ENCODE measurements around the gene DNTT.

- TF ChIP-seq EZH2 (IDR thresholded peaks at IDR 0.05; ENCODE audit: low read depth, unreplicated experiment) = no peak
- no peak for TF ChIP-seq CTCF (conservative IDR thresholded peaks at IDR 0.05; ENCODE audit: low read depth in 2 of 2)
- no peak for TF ChIP-seq EZH2phosphoT487 (IDR thresholded peaks at IDR 0.05; ENCODE audit: unreplicated experiment)
Observed at GRCh38 chr10:96352582-96352981, 48.3 kb downstream of the DNTT start.

Measured in GM23338 (cell line).